CD4-positive, alpha-beta T cell (primary cell): ENCODE data around the gene SFSWAP. TPM values are rescaled to one million over a fixed set of nuclear protein-coding genes. Genes with fewer than 3 reads are reported as not detected.
A peak's percentile ranks its signal among the peaks of the same experiment; 100 is the strongest.

Experiments
- ATAC-seq: fragments of 200-7000 bp; cut with Tn5 transposase; one replicate; pipeline ENCODE4 v1.10.0; 2022; ENCODE audit warnings: mild to moderate bottlenecking; ENCODE audit not compliant: poor library complexity
- CTCF ChIA-PET: fragments of 350-600 bp; sonication (Branson Sonifier 250); formaldehyde crosslinking; loops from one replicate; lab custom pipeline; 2021; ENCODE audit warnings: antibody characterized with exemption, inconsistent platforms; lab: Charles Lee
- POLR2A ChIA-PET: fragments of 350-600 bp; sonication (Branson Sonifier 250); formaldehyde crosslinking; loops from one replicate; lab custom pipeline; 2021; ENCODE audit warnings: antibody characterized with exemption, inconsistent platforms; lab: Charles Lee
- DNase-seq, 14 experiments: peaks; one replicate each; pipeline ENCODE4 v3.0.0-alpha.2; 2013 to 2020; ENCODE audit warnings: mixed read lengths in 2 of 14
- H3K27ac ChIP-seq, 2 donors: one replicate each; pipeline versions ENCODE4 v1.5.1 to v1.7.0; 2013; ENCODE audit warnings: low read length in 2 of 2, low read depth in 1 of 2, mild to moderate bottlenecking in 1 of 2
- H3K27me3 ChIP-seq, 2 experiments: 1 replicate in 1 of 2; 2 replicates in 1 of 2; pipeline versions ENCODE4 v1.6.1 to v1.7.0; 2013; ENCODE audit warnings: low read length in 2 of 2, control low read depth in 1 of 2, mild to moderate bottlenecking in 1 of 2, moderate library complexity in 1 of 2; ENCODE audit not compliant: insufficient read depth in 2 of 2, control insufficient read depth in 1 of 2
- H3K36me3 ChIP-seq: one replicate; pipeline ENCODE4 v1.6.1; 2013; ENCODE audit warnings: low read length, control low read depth; ENCODE audit not compliant: insufficient read depth
- H3K4me1 ChIP-seq: one replicate; pipeline ENCODE4 v1.6.1; 2013; ENCODE audit warnings: low read length, control low read depth; ENCODE audit not compliant: insufficient read depth
- H3K4me3 ChIP-seq: one replicate; pipeline ENCODE4 v1.5.1; 2013; ENCODE audit warnings: mild to moderate bottlenecking, low read length, moderate library complexity
- H3K9me3 ChIP-seq, 2 experiments: 1 replicate in 1 of 2; 2 replicates in 1 of 2; pipeline versions ENCODE4 v1.6.1 to v1.7.0; 2013; ENCODE audit warnings: low read length in 2 of 2, mild to moderate bottlenecking in 2 of 2, control low read depth in 1 of 2, moderate library complexity in 1 of 2; ENCODE audit not compliant: control insufficient read depth in 1 of 2, insufficient read depth in 1 of 2
- H3K27ac Mint-ChIP-seq: one replicate; pipeline ENCODE4 v1.8.0; 2020; ENCODE audit warnings: mixed read lengths
- H3K27me3 Mint-ChIP-seq: one replicate; pipeline ENCODE4 v1.8.0; 2021; ENCODE audit warnings: mixed read lengths
- H3K36me3 Mint-ChIP-seq: one replicate; pipeline ENCODE4 v1.8.0; 2021; ENCODE audit warnings: low read depth, mixed read lengths
- H3K4me1 Mint-ChIP-seq: one replicate; pipeline ENCODE4 v1.8.0; 2021; ENCODE audit warnings: low read depth, mixed read lengths
- H3K4me3 Mint-ChIP-seq: one replicate; pipeline ENCODE4 v1.8.0; 2020; ENCODE audit warnings: mild to moderate bottlenecking, mixed read lengths
- H3K9me3 Mint-ChIP-seq: one replicate; pipeline ENCODE4 v1.8.0; 2020; ENCODE audit warnings: mixed read lengths
- CTCF ChIP-seq: fragments of 200-600 bp; IDR thresholded peaks from one replicate; pipeline ENCODE4 v1.8.0; 2022; ENCODE audit warnings: antibody characterized with exemption, mild to moderate bottlenecking
- intact Hi-C, 2 experiments: fragments of 100-400 bp; cut with DNase I in 1 of 2; cut with micrococcal nuclease in 1 of 2; formaldehyde crosslinking; loops; one replicate each; pipeline versions ENCODE4 v1.15.1 to v1.9.0; 2023 to 2025; cut with DNase I, micrococcal nuclease
- total RNA-seq, 174 experiments: library from RNA in 2 of 174; stranded (reverse) in 2 of 174; gene quantifications; one replicate each; pipeline ENCODE4 v1.2.3 and lab custom pipeline; 2021 to 2026

The SFSWAP gene
- total RNA-seq, 2 experiments from 2014 or later = 88.7 to 98.4 TPM

GRCh38 chr12:131692431-131692830 lies 18.5 kb upstream of the SFSWAP start:
- Histone ChIP-seq H3K4me1 (no peaks in the 10 kb centered on the region), H3K36me3 (no peaks in the 10 kb centered on the region), H3K27ac (no peak overlapping the region), H3K4me3 (no peak overlapping the region), H3K27me3 (peaks cover 0 to 2% of the 10 kb centered on the region in 2 experiments), H3K9me3 (no peaks in the 10 kb centered on the region)
- H3K9me3 Mint-ChIP-seq = no peaks in the 10 kb centered on the region
- H3K4me1 Mint-ChIP-seq = no peaks in the 10 kb centered on the region
- H3K27me3 Mint-ChIP-seq = peaks cover 15% of the 10 kb centered on the region
- intact Hi-C loops = no loop called here
- DNase-seq (no peak), ATAC-seq (no peak)
- ChIA-PET POLR2A (no interaction called here), CTCF (no interaction called here)
- no peaks in the 10 kb centered on the region for H3K36me3 Mint-ChIP-seq
- no peak overlapping the region for H3K27ac Mint-ChIP-seq
- no peak overlapping the region for H3K4me3 Mint-ChIP-seq
- TF ChIP-seq CTCF = no peak

- no peak overlapping the region for H3K27ac Mint-ChIP-seq
- H3K9me3 ChIP-seq = no peaks in the 10 kb centered on the region
- no peak overlapping the region for H3K4me3 Mint-ChIP-seq
- no peak overlapping the region for H3K27ac ChIP-seq
- TF ChIP-seq CTCF = no peak
- ATAC-seq = no peak
- H3K27me3 ChIP-seq = peaks cover 0 to 2% of the 10 kb centered on the region in 2 experiments
- peaks cover 15% of the 10 kb centered on the region for H3K27me3 Mint-ChIP-seq
- no peaks in the 10 kb centered on the region for H3K36me3 ChIP-seq
- peak in 1 of 14 experiments; percentile 17 for DNase-seq
- no peaks in the 10 kb centered on the region for H3K4me1 ChIP-seq
- ChIA-PET POLR2A (interaction anchor here (0.6 kb wide), 1 partner anchor 89 kb away, joined by 3 read pairs; no protein-coding TSS in a partner anchor), CTCF (no interaction called here)
- H3K4me3 ChIP-seq = no peak overlapping the region
- no peaks in the 10 kb centered on the region for H3K36me3 Mint-ChIP-seq
- intact Hi-C loops = no loop called here
- no peaks in the 10 kb centered on the region for H3K4me1 Mint-ChIP-seq
- no peaks in the 10 kb centered on the region for H3K9me3 Mint-ChIP-seq
Observed at GRCh38 chr12:131693149-131693548, 17.7 kb upstream of the SFSWAP start.

GRCh38 chr12:131694116-131694838 lies 16.6 kb upstream of the SFSWAP start:
- ChIA-PET POLR2A (no interaction called here), CTCF (interaction anchor here (0.7 kb wide), 1 partner anchor 54 kb away, joined by 3 read pairs; no protein-coding TSS in a partner anchor)
- Mint-ChIP-seq H3K36me3 (no peaks in the 10 kb centered on the region), H3K27me3 (peaks cover 14% of the 10 kb centered on the region), H3K4me3 (no peak overlapping the region), H3K4me1 (no peaks in the 10 kb centered on the region), H3K27ac (no peak overlapping the region), H3K9me3 (no peaks in the 10 kb centered on the region)
- H3K4me3 ChIP-seq = no peak overlapping the region
- intact Hi-C loops = no loop called here
- no peak for ATAC-seq
- no peaks in the 10 kb centered on the region for H3K4me1 ChIP-seq
- H3K36me3 ChIP-seq = no peaks in the 10 kb centered on the region
- TF ChIP-seq CTCF = no peak
- DNase-seq = peak in 1 of 14 experiments; percentile 14
- H3K27ac ChIP-seq = no peak overlapping the region
- H3K9me3 ChIP-seq = no peaks in the 10 kb centered on the region
- peaks cover 0 to 2% of the 10 kb centered on the region in 2 experiments for H3K27me3 ChIP-seq
